ENCODE results near the gene GNS.

The GNS gene

GRCh38 chr12:64671681-64672080 is 87.5 kb downstream of the GNS start:
- DNase-seq = no peak

- DNase-seq = no peak
Measured at GRCh38 chr12:64670919-64671639, 88.1 kb downstream of the GNS start.

GRCh38 chr12:64670019-64670418 is 89.2 kb downstream of the GNS start:
- DNase-seq = no peak

- DNase-seq = peak; percentile 62
Measured at GRCh38 chr12:64669270-64669842, 89.8 kb downstream of the GNS start.

- DNase-seq = no peak
Measured at GRCh38 chr12:64667793-64668192, 91.4 kb downstream of the GNS start.

GRCh38 chr12:64666054-64666914 is 92.9 kb downstream of the GNS start:
- no peak for DNase-seq

- no peak for DNase-seq
Measured at GRCh38 chr12:64665514-64665913, 93.7 kb downstream of the GNS start.
